Left hindlimb (tissue), 1 donor: ENCODE data around the gene DYRK4.
A peak's percentile ranks its signal among the peaks of the same experiment; 100 is the strongest.
"Not testable (repeated sequence)": the region's sequence is repeated elsewhere in the genome, so short reads cannot be mapped to it uniquely, and the experiment has no call there.

Experiments used
- DNase-seq: peaks from one replicate; pipeline ENCODE4 v3.0.0-alpha.2; 2018

DYRK4 gene, protein sequence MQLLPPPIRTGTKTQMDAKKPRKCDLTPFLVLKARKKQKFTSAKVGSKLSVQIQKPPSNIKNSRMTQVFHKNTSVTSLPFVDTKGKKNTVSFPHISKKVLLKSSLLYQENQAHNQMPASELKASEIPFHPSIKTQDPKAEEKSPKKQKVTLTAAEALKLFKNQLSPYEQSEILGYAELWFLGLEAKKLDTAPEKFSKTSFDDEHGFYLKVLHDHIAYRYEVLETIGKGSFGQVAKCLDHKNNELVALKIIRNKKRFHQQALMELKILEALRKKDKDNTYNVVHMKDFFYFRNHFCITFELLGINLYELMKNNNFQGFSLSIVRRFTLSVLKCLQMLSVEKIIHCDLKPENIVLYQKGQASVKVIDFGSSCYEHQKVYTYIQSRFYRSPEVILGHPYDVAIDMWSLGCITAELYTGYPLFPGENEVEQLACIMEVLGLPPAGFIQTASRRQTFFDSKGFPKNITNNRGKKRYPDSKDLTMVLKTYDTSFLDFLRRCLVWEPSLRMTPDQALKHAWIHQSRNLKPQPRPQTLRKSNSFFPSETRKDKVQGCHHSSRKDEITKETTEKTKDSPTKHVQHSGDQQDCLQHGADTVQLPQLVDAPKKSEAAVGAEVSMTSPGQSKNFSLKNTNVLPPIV

GRCh38 chr12:4562034-4562657, at the start of gene DYRK4:
Gene DYRK4 (plus strand): TSS chr12:4562208. CDS start chr12:4562246, 38 bp downstream.
- peak; percentile 85 for DNase-seq

DNA sequence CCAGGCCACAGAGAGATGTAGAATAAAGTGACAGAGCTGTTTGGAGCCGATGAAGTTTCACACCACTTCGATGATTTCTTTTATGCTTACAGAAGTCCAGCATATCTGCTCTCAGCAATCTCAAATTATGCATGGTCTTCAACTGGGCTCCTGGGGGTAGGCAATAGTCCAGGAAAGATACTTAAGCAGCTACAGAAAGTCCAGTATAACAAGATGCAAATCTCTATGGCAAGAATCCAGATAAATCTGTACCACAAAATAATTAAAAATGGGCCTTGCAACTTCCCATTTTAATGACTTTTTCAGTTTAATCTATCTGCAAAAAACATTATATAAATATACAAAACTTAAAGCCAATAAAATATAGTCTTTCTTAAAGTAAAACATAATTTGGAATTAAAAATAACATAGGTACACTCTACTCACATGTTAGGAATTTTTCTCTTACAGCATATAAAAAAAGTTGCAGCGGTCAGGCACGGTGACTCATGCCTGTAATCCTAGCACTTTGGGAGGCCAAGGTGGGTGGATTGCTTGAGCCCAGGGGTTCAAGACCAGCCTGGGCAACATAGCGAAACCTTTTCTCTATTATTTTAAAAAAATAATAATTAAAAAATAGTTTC, 43.8 kb upstream of the DYRK4 start:
- DNase-seq, result no peak

DNA sequence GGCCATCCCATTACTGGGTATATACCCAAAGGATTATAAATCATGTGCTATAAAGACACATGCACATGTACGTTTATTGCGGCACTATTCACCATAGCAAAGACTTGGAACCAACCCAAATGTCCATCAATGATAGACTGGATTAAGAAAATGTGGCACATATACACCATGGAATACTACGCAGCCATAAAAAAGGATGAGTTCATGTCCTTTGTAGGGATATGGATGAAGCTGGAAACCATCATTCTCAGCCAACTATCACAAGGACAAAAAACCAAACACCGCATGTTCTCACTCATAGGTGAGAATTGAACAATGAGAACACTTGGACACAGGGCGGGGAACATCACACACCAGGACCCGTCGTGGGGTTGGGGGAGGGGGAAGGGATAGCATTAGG, 38.6 kb upstream of the DYRK4 start:
- DNase-seq, result not testable (repeated sequence)

DNA sequence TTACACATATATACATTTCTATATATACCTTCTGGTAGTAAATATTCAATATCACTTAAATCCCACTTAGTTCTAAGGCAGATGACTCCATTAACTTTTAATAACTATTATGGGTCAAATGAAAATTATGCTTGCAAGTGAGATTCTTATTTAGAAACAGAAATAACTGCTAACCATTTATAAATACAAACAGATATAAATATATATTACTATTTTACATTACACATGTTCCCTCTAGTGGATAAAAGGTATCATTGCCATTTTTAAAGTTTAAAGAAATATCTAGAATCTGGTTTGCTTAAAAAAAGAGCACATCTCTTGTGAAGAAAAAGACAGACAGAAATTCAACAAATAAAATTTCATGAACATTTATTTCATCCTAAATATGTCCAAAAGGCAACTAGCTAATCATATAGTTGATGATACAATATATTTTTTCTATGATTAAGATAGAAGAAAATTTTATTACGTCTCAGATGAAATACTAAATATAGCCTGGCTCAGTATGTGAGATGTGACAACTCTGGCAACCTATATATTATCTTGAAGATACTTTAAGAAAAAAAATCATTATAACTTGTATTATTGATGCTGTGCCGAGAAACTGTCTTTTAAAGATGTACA, 35.0 kb upstream of the DYRK4 start:
- DNase-seq, result no peak

DNA sequence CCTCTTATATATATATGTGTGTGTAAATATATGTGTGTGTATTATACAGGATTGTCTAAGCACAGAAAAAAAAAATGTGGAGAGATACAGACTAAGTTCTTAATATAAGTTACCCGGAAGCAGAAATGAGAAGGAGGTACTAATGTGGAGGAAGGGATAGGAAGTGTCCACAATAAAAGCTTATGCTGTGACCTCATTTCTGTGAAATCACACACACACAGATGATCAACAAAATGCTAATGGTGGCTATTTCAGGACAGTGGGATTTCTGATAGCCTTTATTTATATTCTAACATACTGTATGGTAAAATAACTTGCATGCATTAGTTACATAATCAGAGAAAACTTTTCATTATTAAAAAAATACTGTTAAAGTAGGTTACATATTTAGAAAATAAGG, 31.8 kb upstream of the DYRK4 start:
- no peak for DNase-seq

DNA sequence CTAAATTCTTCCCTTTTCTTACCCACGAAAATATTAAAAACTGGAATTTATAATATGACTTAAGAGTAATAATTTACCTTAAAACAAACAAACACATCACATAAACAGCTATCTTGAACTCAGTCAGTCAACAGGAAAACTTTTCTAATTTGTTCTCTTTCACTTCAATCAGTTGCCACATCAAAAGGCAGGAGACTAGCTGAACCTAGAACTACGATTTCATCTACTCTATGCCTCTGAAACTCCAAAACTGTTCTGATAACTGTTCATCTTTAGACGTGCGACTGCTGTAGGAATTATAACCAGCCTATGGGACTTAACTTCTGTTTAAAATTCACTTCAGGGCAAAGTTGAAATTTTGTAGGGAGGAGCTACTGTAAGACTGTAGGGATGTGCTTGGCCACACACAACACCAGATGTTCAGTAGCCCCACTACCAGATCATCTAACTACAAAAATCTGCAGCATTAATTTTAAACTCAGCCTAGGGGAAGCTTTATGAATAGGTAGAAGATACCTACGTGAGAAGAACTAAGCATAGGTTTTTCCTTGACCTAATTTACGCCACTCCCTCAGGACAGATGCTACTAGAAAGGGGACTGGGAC, 30.9 kb upstream of the DYRK4 start:
- no peak for DNase-seq

GRCh38 chr12:4535092-4535491, 26.9 kb upstream of the DYRK4 start:
- no peak for DNase-seq

DNA sequence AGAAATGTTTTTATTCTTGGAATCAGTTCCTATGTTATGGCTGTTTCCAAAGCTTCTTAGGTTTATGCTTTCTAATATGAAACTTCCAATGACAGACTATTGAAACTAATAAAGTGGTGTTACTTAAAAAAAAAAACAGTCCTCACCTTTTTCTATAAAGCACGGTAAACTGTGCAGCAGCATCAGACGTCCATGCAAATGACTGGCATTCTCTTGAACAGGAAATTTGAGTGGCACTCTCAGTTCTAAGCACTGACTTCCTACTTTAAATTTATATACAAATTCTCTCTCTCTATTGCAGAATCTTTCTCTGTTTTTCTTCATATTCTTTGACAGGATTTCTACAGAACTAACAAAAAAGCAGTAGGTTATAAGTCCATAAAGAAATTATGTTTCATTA, 26.1 kb upstream of the DYRK4 start:
- no peak for DNase-seq

DNA sequence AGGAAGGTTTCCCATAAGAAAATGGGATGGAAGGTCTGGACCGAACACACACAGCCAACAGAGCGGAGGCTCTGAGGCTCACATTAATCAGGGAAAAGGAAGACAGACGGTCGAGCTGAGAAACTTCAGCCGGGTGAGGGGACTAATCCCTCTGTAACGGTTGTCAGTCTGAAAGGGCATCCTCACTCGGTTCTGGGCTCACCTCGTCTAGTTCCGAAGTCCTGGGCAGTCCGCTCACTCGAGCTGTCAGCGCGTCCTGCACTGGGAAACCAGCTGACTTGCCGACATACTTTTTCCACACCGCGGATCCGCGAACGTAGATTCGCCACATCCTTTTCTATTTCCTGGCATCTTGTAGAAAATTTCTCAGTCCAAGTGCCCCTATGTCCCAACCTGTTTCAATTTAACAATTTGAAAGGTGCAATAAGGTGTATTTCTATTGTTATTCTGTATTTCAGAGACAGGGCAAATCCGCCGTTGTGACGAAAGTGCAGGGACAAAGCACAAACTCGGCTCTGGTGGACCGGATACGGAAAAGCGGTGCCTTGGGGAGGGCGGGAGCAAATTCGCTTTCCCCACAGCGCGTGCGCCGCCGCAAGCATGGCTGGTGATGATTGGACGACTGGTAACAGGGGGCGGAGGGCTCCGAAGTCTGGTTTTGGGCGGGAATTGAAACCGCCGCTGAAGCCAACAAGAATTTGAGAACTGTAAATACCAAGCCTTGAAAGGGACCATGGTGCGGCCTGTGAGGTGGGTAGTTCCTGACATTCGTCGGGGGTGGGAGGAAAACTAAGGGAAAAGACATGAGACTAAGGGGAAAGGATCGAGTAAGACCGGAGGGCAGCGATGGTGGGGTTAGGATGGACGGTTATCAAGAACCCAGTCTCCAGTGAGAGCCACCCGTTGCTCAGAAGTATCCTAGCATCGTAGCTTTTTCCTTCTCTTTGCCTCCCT, 23.5 kb upstream of the DYRK4 start, which contains the start of gene RAD51AP1:
RAD51AP1 (plus strand) TSS at position 684 of the 954 bp plus-strand sequence; CDS start at position 734, 50 bp downstream.
- DNase-seq, result peak; percentile 97

DNA sequence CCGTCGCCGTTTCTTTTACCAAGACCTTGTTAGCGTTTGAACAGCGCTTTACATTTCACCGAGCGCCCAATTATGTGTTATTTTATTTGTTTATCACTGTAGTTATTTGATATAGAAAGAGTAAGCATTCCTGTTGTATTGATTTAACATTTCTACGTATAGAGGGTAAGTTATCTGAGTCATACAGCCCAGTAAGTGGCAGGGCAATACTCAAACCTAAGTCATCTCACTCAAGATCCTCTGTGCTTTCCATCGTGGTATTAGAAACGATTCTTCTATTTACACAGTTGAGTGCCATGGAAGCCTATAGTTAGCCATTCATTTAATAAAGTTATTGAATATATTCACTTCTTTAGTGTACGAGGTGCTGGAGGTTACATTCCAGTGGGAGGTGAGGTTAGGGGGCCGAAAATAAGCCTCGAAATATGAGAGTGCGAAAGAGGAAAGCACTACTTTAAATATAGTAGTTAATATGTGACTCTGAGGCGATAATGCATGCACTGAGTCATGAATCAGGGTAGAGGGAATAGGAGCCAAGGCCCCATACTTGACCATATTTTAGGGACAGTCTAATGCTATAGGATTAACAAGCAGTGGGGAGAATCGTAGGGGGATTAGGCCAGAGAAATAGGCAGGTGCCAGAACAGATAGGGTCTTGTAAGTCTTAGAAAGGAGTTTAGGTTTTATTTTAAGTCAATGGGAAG, 22.7 kb upstream of the DYRK4 start:
- no peak for DNase-seq

- DNase-seq, result no peak
Measured at GRCh38 chr12:4540170-4540569, 21.8 kb upstream of the DYRK4 start.

DNA sequence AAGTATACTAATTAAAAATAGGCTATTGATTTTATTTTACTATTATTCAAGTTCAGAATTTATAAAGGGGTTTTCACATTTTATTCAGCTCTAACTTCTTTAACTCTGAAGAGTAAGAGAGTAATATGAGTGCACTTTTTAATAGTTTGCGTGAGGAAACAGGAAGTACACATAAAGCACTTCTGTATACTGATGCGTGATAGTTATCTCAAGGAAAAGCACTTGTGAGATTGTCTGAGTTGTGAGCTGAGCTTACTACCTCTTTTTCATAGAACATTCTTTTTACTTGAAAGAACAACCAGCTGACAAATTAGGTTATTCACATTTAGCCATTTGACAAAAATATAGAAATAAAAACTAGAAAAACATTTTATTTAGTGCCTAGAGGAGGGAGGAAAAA, 21.4 kb upstream of the DYRK4 start:
- no peak for DNase-seq

DNA sequence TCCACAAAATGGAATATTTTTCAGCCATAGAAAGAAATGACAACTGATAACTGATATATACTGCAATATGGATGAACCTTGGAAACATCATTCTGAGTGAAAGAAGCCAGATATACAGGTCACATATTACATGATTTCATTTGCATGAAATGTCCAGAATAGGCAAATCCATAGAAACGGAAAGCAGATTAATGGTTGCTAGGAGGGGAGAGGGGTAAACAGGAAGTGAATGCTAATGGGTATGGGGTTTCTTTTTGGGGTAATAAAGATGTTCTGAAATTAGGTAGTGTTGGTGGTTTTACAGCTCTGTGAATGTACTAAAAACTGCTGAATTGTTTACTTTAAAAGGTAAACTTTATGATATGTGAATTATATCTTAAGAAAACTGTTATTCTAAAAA, 16.8 kb upstream of the DYRK4 start:
- DNase-seq, result no peak

DNA sequence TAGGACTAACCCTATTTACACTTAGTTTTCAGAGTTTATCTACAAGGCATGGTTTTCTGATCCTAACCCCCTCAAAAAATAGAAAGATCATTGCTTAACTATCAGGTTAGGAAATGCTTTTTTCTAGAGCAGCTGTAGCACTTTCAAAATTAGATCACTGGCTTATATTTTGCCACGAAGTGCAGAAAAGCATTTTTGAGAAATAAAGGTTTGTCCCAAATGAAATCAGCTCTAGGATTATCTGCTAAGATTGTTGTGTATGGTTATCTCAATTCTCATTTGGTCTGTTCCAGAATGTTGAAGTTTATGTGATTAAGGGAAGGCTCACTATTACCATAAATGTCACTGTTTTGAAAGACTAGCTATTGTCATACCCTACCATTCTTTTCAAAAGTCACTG, 9.8 kb upstream of the DYRK4 start:
- no peak for DNase-seq

DNA sequence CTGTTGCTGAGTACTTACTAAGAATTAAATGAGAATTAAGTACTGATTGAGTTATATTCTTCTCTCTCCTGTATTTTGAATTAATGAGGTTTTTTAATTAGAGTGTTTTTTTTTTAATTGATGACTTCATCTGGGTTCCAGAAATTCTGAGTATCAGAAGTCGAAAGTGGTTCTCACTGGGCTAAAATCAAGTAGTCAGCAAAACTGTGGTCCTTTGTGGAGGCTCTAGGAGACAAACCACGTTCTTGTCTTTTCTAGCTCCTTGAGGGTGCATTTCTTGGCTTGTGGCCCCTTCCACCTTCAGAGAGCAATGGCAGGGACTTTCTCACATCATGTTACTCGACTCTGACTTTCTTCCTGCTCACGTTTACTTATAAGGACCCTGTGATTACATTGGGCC, 8.1 kb upstream of the DYRK4 start:
- DNase-seq, result no peak

DNA sequence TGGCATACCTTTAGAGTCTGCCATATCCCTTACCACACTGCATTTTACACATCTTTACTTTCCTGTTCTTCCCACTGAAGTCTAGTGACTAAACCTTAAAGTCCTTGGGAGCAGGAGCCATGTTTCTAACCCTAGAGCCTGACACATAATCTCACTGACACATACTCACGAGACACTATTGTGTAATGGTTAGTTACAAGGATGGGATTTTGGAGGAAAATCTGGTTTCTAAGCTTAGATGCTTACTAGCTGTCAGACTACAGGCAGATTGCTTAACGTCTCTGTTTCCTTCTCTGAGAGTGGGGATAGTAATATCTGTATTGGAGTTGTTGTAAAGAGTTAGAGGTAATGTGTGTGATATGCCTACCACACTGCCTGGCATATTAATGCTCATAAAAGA, 6.2 kb upstream of the DYRK4 start:
- no peak for DNase-seq

- DNase-seq, result no peak
Measured at GRCh38 chr12:4556735-4557530, 5.1 kb upstream of the DYRK4 start.

DNA sequence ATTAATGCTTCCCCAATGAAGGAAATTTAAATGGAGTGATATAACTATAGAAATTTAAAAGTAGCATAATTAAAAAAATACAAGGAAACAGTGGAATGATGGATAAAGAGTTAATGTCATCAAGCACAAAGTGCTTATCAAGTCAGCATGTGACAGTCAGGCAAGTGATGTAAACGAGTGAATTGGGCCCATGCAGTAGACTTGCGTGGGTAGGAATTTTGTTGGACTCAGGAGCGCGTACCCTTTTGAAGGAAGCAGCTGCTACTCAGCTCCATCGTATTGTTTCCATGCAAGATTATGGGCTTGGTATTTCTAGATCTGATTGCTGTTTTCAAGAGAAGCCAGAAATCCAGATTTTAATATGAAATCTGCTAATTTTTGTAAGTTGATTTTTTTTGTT, 4.4 kb upstream of the DYRK4 start:
- no peak for DNase-seq

- DNase-seq, result no peak
Measured at GRCh38 chr12:4558171-4558570, 3.8 kb upstream of the DYRK4 start.

GRCh38 chr12:4563336-4563735, 1.3 kb downstream of the DYRK4 start:
- DNase-seq, result no peak
